ENCODE measurements around the gene CDCA7.
"Not testable (repeated sequence)": the region's sequence is repeated elsewhere in the genome, so short reads cannot be mapped to it uniquely, and the experiment has no call there.

CDCA7 gene

GRCh38 chr2:173414823-173415322, 60.2 kb downstream of the CDCA7 start:
- peaks cover 43% of the 10 kb centered on the region for H3K4me1 Mint-ChIP-seq
- peak overlapping the region; percentile 83 to 96 (median 94) for H3K27ac Mint-ChIP-seq
- H3K9me3 Mint-ChIP-seq: no peaks in the 10 kb centered on the region
- no peak for TF ChIP-seq CTCF (IDR thresholded peaks at IDR 0.05; ENCODE audit: unreplicated experiment in 3 of 3)
- H3K4me3 Mint-ChIP-seq: peak overlapping the region in 1 of 3 experiments; percentile 16
- peaks cover 8% of the 10 kb centered on the region for H3K27me3 Mint-ChIP-seq (ENCODE audit: low read depth)
- H3K36me3 Mint-ChIP-seq (ENCODE audit: low read depth): no peaks in the 10 kb centered on the region

- H3K36me3 Mint-ChIP-seq (ENCODE audit: low read depth): no peaks in the 10 kb centered on the region
- no peaks in the 10 kb centered on the region for H3K9me3 Mint-ChIP-seq
- TF ChIP-seq CTCF (IDR thresholded peaks at IDR 0.05; ENCODE audit: unreplicated experiment in 3 of 3): no peak
- peak overlapping the region; percentile 83 to 96 (median 94) for H3K27ac Mint-ChIP-seq
- peak overlapping the region in 2 of 3 experiments; percentile 13 to 52 for H3K4me3 Mint-ChIP-seq
- peaks cover 45% of the 10 kb centered on the region for H3K4me1 Mint-ChIP-seq
- peaks cover 8% of the 10 kb centered on the region for H3K27me3 Mint-ChIP-seq (ENCODE audit: low read depth)
Observed at GRCh38 chr2:173415431-173416381, 61.0 kb downstream of the CDCA7 start.

GRCh38 chr2:173416415-173417152, 61.9 kb downstream of the CDCA7 start:
- H3K4me3 Mint-ChIP-seq: peak overlapping the region in 2 of 3 experiments; percentile 13 to 52
- H3K9me3 Mint-ChIP-seq; H3K36me3 Mint-ChIP-seq (ENCODE audit: low read depth); H3K27me3 Mint-ChIP-seq (ENCODE audit: low read depth): not testable (repeated sequence)
- peak overlapping the region; percentile 83 to 96 (median 94) for H3K27ac Mint-ChIP-seq
- peaks cover 49% of the 10 kb centered on the region for H3K4me1 Mint-ChIP-seq

DNA sequence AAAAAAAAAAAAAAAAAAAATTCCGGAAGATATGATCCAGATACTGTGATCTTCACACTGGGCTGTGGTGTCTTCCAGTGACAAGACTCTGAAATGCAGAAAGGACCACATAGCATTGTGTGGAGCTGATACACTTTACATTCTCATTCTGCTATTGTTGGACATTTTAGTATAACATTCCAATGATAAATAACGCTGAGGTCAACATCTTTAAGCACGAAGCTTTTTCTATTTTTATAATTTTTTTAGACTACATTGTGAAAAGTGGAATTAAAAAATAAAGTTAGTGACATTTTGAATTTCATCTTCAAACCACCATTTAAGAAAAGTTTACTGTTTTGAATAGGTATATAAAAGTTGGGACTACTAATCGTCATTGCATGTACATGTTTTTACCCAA, 62.7 kb downstream of the CDCA7 start:
- Mint-ChIP-seq H3K4me3 (no peak overlapping the region), H3K4me1 (peaks cover 49% of the 10 kb centered on the region), H3K36me3 (ENCODE audit: low read depth) (no peaks in the 10 kb centered on the region), H3K27me3 (ENCODE audit: low read depth) (peaks cover 12% of the 10 kb centered on the region), H3K9me3 (no peaks in the 10 kb centered on the region), H3K27ac (no peak overlapping the region)
- no peak for TF ChIP-seq CTCF (IDR thresholded peaks at IDR 0.05; ENCODE audit: unreplicated experiment in 3 of 3)

DNA sequence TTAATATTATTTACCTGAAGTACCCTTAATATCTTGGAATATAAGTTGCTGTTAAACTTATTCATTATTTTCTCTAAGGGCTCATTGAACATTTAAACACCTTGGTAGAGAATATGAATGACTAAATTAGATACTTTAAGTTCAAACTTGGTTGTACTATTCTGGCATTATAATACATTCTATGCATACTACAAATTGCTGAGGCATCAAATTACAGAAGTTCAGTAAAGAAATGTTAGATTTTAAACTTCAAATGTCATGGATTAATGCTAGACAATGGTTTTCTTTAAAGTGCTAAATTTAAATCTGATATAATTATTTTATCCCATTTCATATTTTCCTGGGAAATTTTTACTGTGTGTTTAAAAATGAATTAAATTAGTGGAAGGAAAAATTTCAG, 63.1 kb downstream of the CDCA7 start:
- Mint-ChIP-seq H3K4me3 (no peak overlapping the region), H3K4me1 (peaks cover 46% of the 10 kb centered on the region), H3K27ac (no peak overlapping the region), H3K36me3 (ENCODE audit: low read depth) (no peaks in the 10 kb centered on the region), H3K9me3 (no peaks in the 10 kb centered on the region), H3K27me3 (ENCODE audit: low read depth) (peaks cover 10% of the 10 kb centered on the region)
- TF ChIP-seq CTCF (IDR thresholded peaks at IDR 0.05; ENCODE audit: unreplicated experiment in 3 of 3): no peak

Measured in nephron (organoid).